ENCODE data around the gene ADRM1. TPM values are rescaled to one million over a fixed set of nuclear protein-coding genes. Genes with fewer than 3 reads are reported as not detected.

The ADRM1 gene
- total RNA-seq, 2 experiments from 2014 or later: 40.8 to 44.3 TPM

GRCh38 chr20:62317167-62317655 is 14.4 kb downstream of the ADRM1 start:
- TF ChIP-seq CTCF (IDR thresholded peaks at IDR 0.05): no peak
- intact Hi-C loops (cut with DNase I, micrococcal nuclease): no loop called here
- no peaks in the 10 kb centered on the region for H3K36me3 Mint-ChIP-seq (ENCODE audit: low read depth)
- POLR2A ChIA-PET: no interaction called here
- no peak overlapping the region for H3K27ac ChIP-seq (ENCODE audit: low read depth in 1 of 2, low read length in 2 of 2)
- H3K4me1 ChIP-seq (ENCODE audit: insufficient read depth, low read length): no peaks in the 10 kb centered on the region
- H3K9me3 ChIP-seq (ENCODE audit: control insufficient read depth in 1 of 2, insufficient read depth in 1 of 2, low read length in 2 of 2): peaks cover 0 to 15% of the 10 kb centered on the region in 2 experiments
- H3K27ac Mint-ChIP-seq: no peak overlapping the region
- ATAC-seq (ENCODE audit: poor library complexity): no peak
- H3K4me3 Mint-ChIP-seq: no peak overlapping the region
- no peak for DNase-seq
- H3K9me3 Mint-ChIP-seq: no peaks in the 10 kb centered on the region
- H3K27me3 Mint-ChIP-seq: no peaks in the 10 kb centered on the region
- CTCF ChIA-PET: no interaction called here
- H3K4me3 ChIP-seq (ENCODE audit: low read length): no peak overlapping the region
- H3K4me1 Mint-ChIP-seq (ENCODE audit: low read depth): no peaks in the 10 kb centered on the region
- H3K27me3 ChIP-seq (ENCODE audit: control insufficient read depth in 1 of 2, insufficient read depth in 2 of 2, low read length in 2 of 2): no peaks in the 10 kb centered on the region
- H3K36me3 ChIP-seq (ENCODE audit: insufficient read depth, low read length): no peaks in the 10 kb centered on the region

GRCh38 chr20:62318400-62319345 is 15.9 kb downstream of the ADRM1 start:
- H3K36me3 Mint-ChIP-seq (ENCODE audit: low read depth): no peaks in the 10 kb centered on the region
- H3K27ac ChIP-seq (ENCODE audit: low read depth in 1 of 2, low read length in 2 of 2): no peak overlapping the region
- H3K4me1 Mint-ChIP-seq (ENCODE audit: low read depth): no peaks in the 10 kb centered on the region
- DNase-seq (no peak), ATAC-seq (ENCODE audit: poor library complexity) (no peak)
- no peaks in the 10 kb centered on the region for H3K4me1 ChIP-seq (ENCODE audit: insufficient read depth, low read length)
- H3K27me3 Mint-ChIP-seq: no peaks in the 10 kb centered on the region
- no peaks in the 10 kb centered on the region for H3K9me3 Mint-ChIP-seq
- TF ChIP-seq CTCF (IDR thresholded peaks at IDR 0.05): no peak
- no peaks in the 10 kb centered on the region for H3K36me3 ChIP-seq (ENCODE audit: insufficient read depth, low read length)
- POLR2A ChIA-PET: no interaction called here
- no peaks in the 10 kb centered on the region for H3K27me3 ChIP-seq (ENCODE audit: control insufficient read depth in 1 of 2, insufficient read depth in 2 of 2, low read length in 2 of 2)
- no peak overlapping the region for H3K4me3 ChIP-seq (ENCODE audit: low read length)
- H3K9me3 ChIP-seq (ENCODE audit: control insufficient read depth in 1 of 2, insufficient read depth in 1 of 2, low read length in 2 of 2): peaks cover 0 to 15% of the 10 kb centered on the region in 2 experiments
- CTCF ChIA-PET: no interaction called here
- no peak overlapping the region for H3K27ac Mint-ChIP-seq
- intact Hi-C loops (cut with DNase I, micrococcal nuclease): no loop called here
- H3K4me3 Mint-ChIP-seq: no peak overlapping the region

GRCh38 chr20:62319346-62319909 is 16.6 kb downstream of the ADRM1 start:
- H3K9me3 ChIP-seq (ENCODE audit: control insufficient read depth in 1 of 2, insufficient read depth in 1 of 2, low read length in 2 of 2): peaks cover 0 to 15% of the 10 kb centered on the region in 2 experiments
- Mint-ChIP-seq H3K9me3 (no peaks in the 10 kb centered on the region), H3K36me3 (ENCODE audit: low read depth) (no peaks in the 10 kb centered on the region), H3K27me3 (no peaks in the 10 kb centered on the region), H3K4me1 (ENCODE audit: low read depth) (no peaks in the 10 kb centered on the region), H3K4me3 (no peak overlapping the region), H3K27ac (no peak overlapping the region)
- H3K4me3 ChIP-seq (ENCODE audit: low read length): no peak overlapping the region
- ATAC-seq (ENCODE audit: poor library complexity): no peak
- H3K36me3 ChIP-seq (ENCODE audit: insufficient read depth, low read length): no peaks in the 10 kb centered on the region
- H3K27me3 ChIP-seq (ENCODE audit: control insufficient read depth in 1 of 2, insufficient read depth in 2 of 2, low read length in 2 of 2): no peaks in the 10 kb centered on the region
- TF ChIP-seq CTCF (IDR thresholded peaks at IDR 0.05): no peak
- H3K4me1 ChIP-seq (ENCODE audit: insufficient read depth, low read length): no peaks in the 10 kb centered on the region
- H3K27ac ChIP-seq (ENCODE audit: low read depth in 1 of 2, low read length in 2 of 2): no peak overlapping the region
- no peak for DNase-seq
- intact Hi-C loops (cut with DNase I, micrococcal nuclease): no loop called here
- POLR2A ChIA-PET: no interaction called here
- CTCF ChIA-PET: no interaction called here

Data from CD4-positive, alpha-beta T cell (primary cell).